Astrocyte (in vitro differentiated cells and primary cell): ENCODE measurements around the gene KCTD15. TPM values are rescaled to one million over a fixed set of nuclear protein-coding genes. Genes with fewer than 3 reads are reported as not detected.

ENCODE experiments used
- DNase-seq: peaks from one replicate; pipeline ENCODE4 v3.0.0-alpha.2; 2010; ENCODE audit warnings: low read depth
- FAIRE-seq: peaks from 2 replicates; lab custom pipeline; 2011; peaks lifted over from hg19 to GRCh38; lab: Jason Lieb, UNC
- H2AFZ ChIP-seq: 2 replicates; pipeline ENCODE4 v1.6.0; 2012; ENCODE audit warnings: low read depth, low read length, inconsistent platforms
- H3K27ac ChIP-seq: 2 replicates; pipeline ENCODE4 v1.5.1; 2011; ENCODE audit warnings: low read depth, low read length, inconsistent platforms
- H3K27me3 ChIP-seq: 2 replicates; pipeline ENCODE4 v1.6.0; 2011; ENCODE audit warnings: low read length, inconsistent platforms; ENCODE audit not compliant: insufficient read depth
- H3K36me3 ChIP-seq: 2 replicates; pipeline ENCODE4 v1.5.1; 2011; ENCODE audit warnings: low read length, inconsistent platforms; ENCODE audit not compliant: insufficient read depth
- H3K4me1 ChIP-seq: 2 replicates; pipeline ENCODE4 v1.5.1; 2011; ENCODE audit warnings: low read length, inconsistent platforms; ENCODE audit not compliant: insufficient read depth
- H3K4me2 ChIP-seq: 2 replicates; pipeline ENCODE4 v1.6.0; 2012; ENCODE audit warnings: low read length, inconsistent platforms
- H3K4me3 ChIP-seq: 2 replicates; pipeline ENCODE4 v1.5.1; 2011; ENCODE audit warnings: low read depth, mild to moderate bottlenecking, low read length, inconsistent platforms; ENCODE audit not compliant: insufficient read depth
- H3K79me2 ChIP-seq: 2 replicates; pipeline ENCODE4 v1.6.0; 2012; ENCODE audit warnings: mild to moderate bottlenecking, low read length, inconsistent platforms; ENCODE audit not compliant: insufficient read depth
- H3K9ac ChIP-seq: 2 replicates; pipeline ENCODE4 v1.6.0; 2012; ENCODE audit warnings: mild to moderate bottlenecking, low read length, inconsistent platforms
- H3K9me3 ChIP-seq: 2 replicates; pipeline ENCODE4 v1.5.1; 2012; ENCODE audit warnings: low read depth, mild to moderate bottlenecking, low read length, inconsistent platforms; ENCODE audit not compliant: insufficient read depth
- H4K20me1 ChIP-seq: 2 replicates; pipeline ENCODE4 v1.6.0; 2012; ENCODE audit warnings: low read length, inconsistent platforms; ENCODE audit not compliant: insufficient read depth
- H3K27ac Mint-ChIP-seq: one replicate; pipeline ENCODE4 v1.8.0; 2021; ENCODE audit warnings: mild to moderate bottlenecking, mixed read lengths; ENCODE audit not compliant: unreplicated experiment
- H3K27me3 Mint-ChIP-seq: one replicate; pipeline ENCODE4 v1.8.0; 2021; ENCODE audit warnings: low read depth, mixed read lengths; ENCODE audit not compliant: unreplicated experiment
- H3K36me3 Mint-ChIP-seq: one replicate; pipeline ENCODE4 v1.8.0; 2021; ENCODE audit warnings: low read depth, mixed read lengths; ENCODE audit not compliant: unreplicated experiment
- H3K4me1 Mint-ChIP-seq: one replicate; pipeline ENCODE4 v1.8.0; 2021; ENCODE audit warnings: low read depth, mixed read lengths; ENCODE audit not compliant: unreplicated experiment
- H3K4me3 Mint-ChIP-seq: one replicate; pipeline ENCODE4 v1.8.0; 2021; ENCODE audit warnings: mild to moderate bottlenecking, moderate library complexity, mixed read lengths; ENCODE audit not compliant: unreplicated experiment
- H3K9me3 Mint-ChIP-seq: one replicate; pipeline ENCODE4 v1.8.0; 2021; ENCODE audit warnings: mild to moderate bottlenecking, mixed read lengths; ENCODE audit not compliant: unreplicated experiment
- CTCF ChIP-seq: IDR thresholded peaks from 2 replicates; pipeline ENCODE4 v1.5.1; 2011; ENCODE audit warnings: low read depth, mild to moderate bottlenecking, inconsistent platforms, low read length, moderate library complexity; ENCODE audit not compliant: insufficient read depth
- EZH2 ChIP-seq: IDR thresholded peaks from 2 replicates; pipeline ENCODE4 v1.6.1; 2012; ENCODE audit warnings: mild to moderate bottlenecking, low read length, inconsistent platforms; ENCODE audit not compliant: insufficient read depth
- total RNA-seq: library from RNA; stranded (reverse); gene quantifications from 2 replicates; pipeline ENCODE4 v1.2.1, GENCODE V29; 2021

The KCTD15 gene
- total RNA-seq, 1 donor from 2014 or later = 43.3 TPM

- Mint-ChIP-seq H3K4me1 (no peaks in the 10 kb centered on the region), H3K36me3 (no peaks in the 10 kb centered on the region), H3K4me3 (no peak overlapping the region), H3K27ac (no peak overlapping the region), H3K9me3 (no peaks in the 10 kb centered on the region), H3K27me3 (peaks cover 18% of the 10 kb centered on the region)
- H3K36me3 ChIP-seq = no peaks in the 10 kb centered on the region
- H3K27me3 ChIP-seq = no peaks in the 10 kb centered on the region
- no peaks in the 10 kb centered on the region for H3K4me1 ChIP-seq
- no peak overlapping the region for H3K9ac ChIP-seq
- H3K4me3 ChIP-seq = no peak overlapping the region
- H3K79me2 ChIP-seq = no peaks in the 10 kb centered on the region
- H4K20me1 ChIP-seq = no peaks in the 10 kb centered on the region
- no peaks in the 10 kb centered on the region for H3K9me3 ChIP-seq
- no peak overlapping the region for H3K27ac ChIP-seq
- H2AFZ ChIP-seq = no peak overlapping the region
- no peak for DNase-seq
- FAIRE-seq = no peak
- no peak overlapping the region for H3K4me2 ChIP-seq
- TF ChIP-seq CTCF (no peak), EZH2 (no peak)
Observed at GRCh38 chr19:33831825-33832224, 35.2 kb downstream of the KCTD15 start.

- Histone ChIP-seq H3K4me3 (no peak overlapping the region), H3K4me2 (no peak overlapping the region), H3K79me2 (no peaks in the 10 kb centered on the region), H4K20me1 (no peaks in the 10 kb centered on the region), H3K36me3 (no peaks in the 10 kb centered on the region), H3K9ac (no peak overlapping the region), H3K27me3 (no peaks in the 10 kb centered on the region), H3K4me1 (no peaks in the 10 kb centered on the region), H3K9me3 (no peaks in the 10 kb centered on the region), H2AFZ (no peak overlapping the region), H3K27ac (no peak overlapping the region)
- TF ChIP-seq CTCF (no peak), EZH2 (no peak)
- H3K36me3 Mint-ChIP-seq = no peaks in the 10 kb centered on the region
- H3K9me3 Mint-ChIP-seq = no peaks in the 10 kb centered on the region
- peaks cover 18% of the 10 kb centered on the region for H3K27me3 Mint-ChIP-seq
- no peak overlapping the region for H3K27ac Mint-ChIP-seq
- H3K4me1 Mint-ChIP-seq = no peaks in the 10 kb centered on the region
- DNase-seq (no peak), FAIRE-seq (no peak)
- no peak overlapping the region for H3K4me3 Mint-ChIP-seq
Observed at GRCh38 chr19:33832633-33833032, 36.0 kb downstream of the KCTD15 start.

GRCh38 chr19:33840382-33840781 is 43.7 kb downstream of the KCTD15 start:
- no peaks in the 10 kb centered on the region for H3K36me3 ChIP-seq
- H3K9ac ChIP-seq = no peak overlapping the region
- H3K27ac ChIP-seq = no peak overlapping the region
- no peaks in the 10 kb centered on the region for H3K79me2 ChIP-seq
- no peak for TF ChIP-seq CTCF
- TF ChIP-seq EZH2 = no peak
- no peak overlapping the region for H3K4me3 ChIP-seq
- Mint-ChIP-seq H3K27me3 (peaks cover 28% of the 10 kb centered on the region), H3K4me1 (no peaks in the 10 kb centered on the region), H3K36me3 (no peaks in the 10 kb centered on the region), H3K4me3 (no peak overlapping the region), H3K9me3 (no peaks in the 10 kb centered on the region), H3K27ac (no peak overlapping the region)
- H3K27me3 ChIP-seq = peaks cover 2% of the 10 kb centered on the region
- H3K4me2 ChIP-seq = no peak overlapping the region
- no peaks in the 10 kb centered on the region for H3K4me1 ChIP-seq
- FAIRE-seq (no peak), DNase-seq (no peak)
- no peak overlapping the region for H2AFZ ChIP-seq
- H4K20me1 ChIP-seq = no peaks in the 10 kb centered on the region
- H3K9me3 ChIP-seq = no peaks in the 10 kb centered on the region
